HepG2 (cell line): ENCODE measurements around the gene HDAC5. TPM values are rescaled to one million over a fixed set of nuclear protein-coding genes. Genes with fewer than 3 reads are reported as not detected.

Source experiments
- ATAD3A ChIP-seq: sonication (generic); formaldehyde crosslinking; IDR thresholded peaks from 2 replicates; pipeline ENCODE4 v1.4.0; 2020; ENCODE audit warnings: missing genetic modification reagents
- CEBPZ ChIP-seq: IDR thresholded peaks from 2 replicates; pipeline ENCODE4 v1.6.1; 2012; ENCODE audit warnings: low read length, improper control_type of control experiment
- CENPX ChIP-seq: sonication (generic); formaldehyde crosslinking; IDR thresholded peaks from 2 replicates; pipeline ENCODE4 v1.9.0; 2021; ENCODE audit warnings: mild to moderate bottlenecking, missing genetic modification reagents, moderate library complexity
- FOSL1 ChIP-seq: sonication (generic); formaldehyde crosslinking; IDR thresholded peaks from 2 replicates; pipeline ENCODE4 v1.9.0; 2021; ENCODE audit warnings: missing genetic modification reagents, borderline replicate concordance
- MIER2 ChIP-seq: IDR thresholded peaks from 2 replicates; pipeline ENCODE4 v1.6.1; 2016; ENCODE audit warnings: missing biosample characterization, missing genetic modification reagents
- PAX8 ChIP-seq: sonication (generic); formaldehyde crosslinking; IDR thresholded peaks from 2 replicates; pipeline ENCODE4 v1.8.0; 2022; ENCODE audit warnings: mild to moderate bottlenecking, missing genetic modification reagents, borderline replicate concordance
- REST ChIP-seq, 2 experiments: IDR thresholded peaks; 2 replicates each; pipeline ENCODE4 v1.6.1; 2011 to 2012; ENCODE audit warnings: low read length in 2 of 2, borderline replicate concordance in 1 of 2, low read depth in 1 of 2, mild to moderate bottlenecking in 1 of 2, moderate library complexity in 1 of 2
- SMC3 ChIP-seq: IDR thresholded peaks from 2 replicates; pipeline ENCODE4 v1.6.1; 2011; ENCODE audit warnings: low read length, improper control_type of control experiment
- SP4 ChIP-seq: sonication (generic); formaldehyde crosslinking; IDR thresholded peaks from 2 replicates; pipeline ENCODE4 v1.8.1; 2023; ENCODE audit warnings: mild to moderate bottlenecking, missing genetic modification reagents
- YY1 ChIP-seq: IDR thresholded peaks from 2 replicates; pipeline ENCODE4 v1.6.1; 2011; ENCODE audit warnings: low read length, low read depth, moderate library complexity, mild to moderate bottlenecking; ENCODE audit not compliant: insufficient read depth, insufficient replicate concordance
- ZBTB21 ChIP-seq: sonication (generic); formaldehyde crosslinking; IDR thresholded peaks from 2 replicates; pipeline ENCODE4 v1.4.0; 2020; ENCODE audit warnings: missing genetic modification reagents
- ZBTB39 ChIP-seq: sonication (generic); formaldehyde crosslinking; IDR thresholded peaks from 2 replicates; pipeline ENCODE4 v1.5.0; 2020; ENCODE audit warnings: missing genetic modification reagents
- ZNF34 ChIP-seq: sonication (generic); formaldehyde crosslinking; IDR thresholded peaks from 2 replicates; pipeline ENCODE4 v1.4.0; 2020; ENCODE audit warnings: mild to moderate bottlenecking, missing genetic modification reagents, borderline replicate concordance
- ZNF441 ChIP-seq: sonication (generic); formaldehyde crosslinking; IDR thresholded peaks from 2 replicates; pipeline ENCODE4 v1.7.0; 2021; ENCODE audit warnings: missing genetic modification reagents, borderline replicate concordance
- ZNF512 ChIP-seq: sonication (generic); formaldehyde crosslinking; IDR thresholded peaks from 2 replicates; pipeline ENCODE4 v1.4.0; 2020; ENCODE audit warnings: mild to moderate bottlenecking, missing genetic modification reagents
- ZNF589 ChIP-seq: sonication (generic); formaldehyde crosslinking; conservative IDR thresholded peaks from 2 replicates; pipeline ENCODE4 v1.8.0; 2022; ENCODE audit warnings: mild to moderate bottlenecking, moderate library complexity, missing genetic modification reagents
- ZNF672 ChIP-seq: sonication (generic); formaldehyde crosslinking; IDR thresholded peaks from 2 replicates; pipeline ENCODE4 v1.8.1; 2022; ENCODE audit warnings: missing genetic modification reagents
- ZNF781 ChIP-seq: sonication (generic); formaldehyde crosslinking; IDR thresholded peaks from 2 replicates; pipeline ENCODE4 v1.5.1; 2020; ENCODE audit warnings: borderline replicate concordance, mild to moderate bottlenecking, missing genetic modification reagents; ENCODE audit errors: not compliant biosample characterization
- polyA plus RNA-seq, 8 experiments: library from polyadenylated mRNA; depleted of rRNA in 3 of 8; stranded (reverse) in 7 of 8; unstranded in 1 of 8; fragments of >200 nt; fragmentation: Illumina TruSeq in 4 of 8; extraction: Trizol in 4 of 8; gene quantifications; 2 replicates each; pipeline versions ENCODE4 v1.2.1 to v1.2.3, GENCODE V29; 2011 to 2016; ENCODE audit warnings: low read depth in 4 of 8, missing spikeins in 1 of 8, mixed read lengths in 1 of 8; ENCODE audit not compliant: insufficient read depth in 1 of 8
- total RNA-seq, 5 experiments: library from RNA; depleted of rRNA; stranded (reverse); fragments of >200 nt; fragmentation: Illumina TruSeq; extraction: Trizol; gene quantifications; 2 replicates each; pipeline ENCODE4 v1.2.3, GENCODE V29; 2016; ENCODE audit warnings: low read depth in 1 of 5

The HDAC5 gene
- total and polyA plus RNA-seq, 2 of the 13 experiments (the other 11 are each of a cell fraction or from before 2014, with no cell fraction given): 46.4 to 85.4 TPM

GRCh38 chr17:44123356-44124117 lies at the start of gene HDAC5 (continued):
- no peak for TF ChIP-seq CEBPZ
- TF ChIP-seq ATAD3A (CRISPR knock-in tag): no peak
- TF ChIP-seq PAX8 (CRISPR knock-in tag): no peak; the same call in 1 of the 2 replicates
- peak; percentile 78 for TF ChIP-seq YY1
- no peak for TF ChIP-seq ZNF672 (CRISPR knock-in tag)
- TF ChIP-seq SMC3: peak; percentile 81
- TF ChIP-seq ZNF34: no peak
- TF ChIP-seq ZBTB21 (CRISPR knock-in tag): peak; percentile 46; the same call in 1 of the 2 replicates
- peak; percentile 11; the same call in 1 of the 2 replicates for TF ChIP-seq ZNF441 (CRISPR knock-in tag)
- no peak for TF ChIP-seq ZNF589 (CRISPR knock-in tag)
- 0 out of 4 replicates have a peak, but pooled peaks of 1 of the 2 experiments have one; percentile 17 for TF ChIP-seq REST (IDR thresholded peaks at IDR 0.05; ENCODE audit: borderline replicate concordance in 1 of 2, low read depth in 1 of 2, low read length in 2 of 2)
- TF ChIP-seq ZNF512 (CRISPR knock-in tag): no peak
- no peak for TF ChIP-seq ZBTB39 (CRISPR knock-in tag)
- peak; percentile 72 for TF ChIP-seq SP4 (CRISPR knock-in tag)
- TF ChIP-seq MIER2 (CRISPR knock-in tag): no peak
- peak; percentile 91 for TF ChIP-seq ZNF781 (CRISPR knock-in tag)
- TF ChIP-seq CENPX (CRISPR knock-in tag): no peak
- TF ChIP-seq FOSL1 (CRISPR knock-in tag): peak; percentile 14; the same call in 1 of the 2 replicates
